ENCODE measurements around the gene PRPF40B. TPM values are rescaled to one million over a fixed set of nuclear protein-coding genes. Genes with fewer than 3 reads are reported as not detected.

The PRPF40B gene
- total and polyA plus RNA-seq, 2 of the 13 experiments (the other 11 are each of a cell fraction or from before 2014, with no cell fraction given): 5.0 to 7.8 TPM

DNA sequence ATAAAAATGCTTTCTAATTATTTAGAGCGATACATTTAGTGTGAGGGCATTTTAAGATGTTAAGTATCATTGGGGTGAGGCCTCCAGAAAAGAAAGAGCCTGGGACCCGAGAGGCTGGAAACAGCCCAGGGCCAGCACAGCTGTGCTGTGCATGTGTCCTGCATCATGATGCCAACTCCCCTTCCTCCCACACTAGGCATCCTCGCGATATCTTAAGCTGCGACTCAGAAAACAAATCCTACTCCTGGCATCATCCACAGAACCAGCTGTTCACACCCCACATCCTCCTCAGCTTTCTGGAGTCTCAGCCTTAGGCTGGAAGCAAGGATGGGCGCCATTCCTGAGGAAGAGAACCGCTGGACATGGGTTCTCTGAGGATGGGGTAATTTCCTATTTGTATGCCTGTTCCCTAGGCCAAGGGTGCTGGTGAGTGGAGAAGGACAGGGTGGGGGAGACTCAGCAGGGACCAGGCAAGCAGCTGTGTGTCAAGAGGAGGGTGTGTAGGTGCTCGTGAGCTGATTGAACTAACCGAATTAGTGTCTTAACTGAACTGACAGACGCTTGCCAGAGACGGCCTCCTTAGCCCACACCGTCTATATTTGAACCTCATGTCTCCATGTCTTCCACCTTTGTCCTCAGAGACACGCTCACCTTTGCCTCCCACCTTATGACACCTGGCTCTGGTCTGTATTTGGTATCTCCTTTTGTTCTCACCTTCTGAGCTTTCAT is 39.8 kb upstream of the PRPF40B start:
- no peak overlapping the region for H2AFZ ChIP-seq (ENCODE audit: low read length)
- BruUV-seq (replicated peaks): no TSS peak
- H3K9me3 ChIP-seq (ENCODE audit: low read length): no peaks in the 10 kb centered on the region
- DNase-seq (ENCODE audit: low spot score) (no peak), ATAC-seq (no peak), FAIRE-seq (no peak)
- POLR2A ChIA-PET: interaction anchor here (1.0 kb wide), 1 partner anchor 13 kb away, joined by 3 read pairs; no protein-coding TSS in a partner anchor
- H3K79me2 ChIP-seq (ENCODE audit: insufficient read depth, low read length): no peaks in the 10 kb centered on the region
- intact Hi-C loops (cut with micrococcal nuclease; ENCODE audit: unreplicated experiment): no loop called here
- in situ Hi-C loops (cut with HindIII; ENCODE audit: extremely low pct_ligation_motif_present, low pct_unique_long_range_greater_than_20kb): no loop called here
- 95% methylated on average over 13 of the region's 13 CpGs for WGBS (ENCODE audit: low lambda C conversion rate)
- H3K9ac ChIP-seq (ENCODE audit: insufficient read depth, low read depth, low read length): no peak overlapping the region
- no peak for TF ChIP-seq ZNF292 (CRISPR knock-in tag; IDR thresholded peaks at IDR 0.05; ENCODE audit: borderline replicate concordance, low read depth)
- TF ChIP-seq, protein P1, sequence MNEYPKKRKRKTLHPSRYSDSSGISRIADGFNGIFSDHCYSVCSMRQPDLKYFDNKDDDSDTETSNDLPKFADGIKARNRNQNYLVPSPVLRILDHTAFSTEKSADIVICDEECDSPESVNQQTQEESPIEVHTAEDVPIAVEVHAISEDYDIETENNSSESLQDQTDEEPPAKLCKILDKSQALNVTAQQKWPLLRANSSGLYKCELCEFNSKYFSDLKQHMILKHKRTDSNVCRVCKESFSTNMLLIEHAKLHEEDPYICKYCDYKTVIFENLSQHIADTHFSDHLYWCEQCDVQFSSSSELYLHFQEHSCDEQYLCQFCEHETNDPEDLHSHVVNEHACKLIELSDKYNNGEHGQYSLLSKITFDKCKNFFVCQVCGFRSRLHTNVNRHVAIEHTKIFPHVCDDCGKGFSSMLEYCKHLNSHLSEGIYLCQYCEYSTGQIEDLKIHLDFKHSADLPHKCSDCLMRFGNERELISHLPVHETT (CRISPR knock-in tag; conservative IDR thresholded peaks at IDR 0.05): no peak
- TF ChIP-seq KDM6A (CRISPR knock-in tag; IDR thresholded peaks at IDR 0.05; ENCODE audit: low read depth): no peak
- TF ChIP-seq, protein P2, sequence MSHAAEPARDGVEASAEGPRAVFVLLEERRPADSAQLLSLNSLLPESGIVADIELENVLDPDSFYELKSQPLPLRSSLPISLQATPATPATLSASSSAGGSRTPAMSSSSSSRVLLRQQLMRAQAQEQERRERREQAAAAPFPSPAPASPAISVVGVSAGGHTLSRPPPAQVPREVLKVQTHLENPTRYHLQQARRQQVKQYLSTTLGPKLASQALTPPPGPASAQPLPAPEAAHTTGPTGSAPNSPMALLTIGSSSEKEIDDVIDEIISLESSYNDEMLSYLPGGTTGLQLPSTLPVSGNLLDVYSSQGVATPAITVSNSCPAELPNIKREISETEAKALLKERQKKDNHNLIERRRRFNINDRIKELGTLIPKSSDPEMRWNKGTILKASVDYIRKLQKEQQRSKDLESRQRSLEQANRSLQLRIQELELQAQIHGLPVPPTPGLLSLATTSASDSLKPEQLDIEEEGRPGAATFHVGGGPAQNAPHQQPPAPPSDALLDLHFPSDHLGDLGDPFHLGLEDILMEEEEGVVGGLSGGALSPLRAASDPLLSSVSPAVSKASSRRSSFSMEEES (CRISPR knock-in tag; IDR thresholded peaks at IDR 0.05): no peak
- TF ChIP-seq, protein P3, sequence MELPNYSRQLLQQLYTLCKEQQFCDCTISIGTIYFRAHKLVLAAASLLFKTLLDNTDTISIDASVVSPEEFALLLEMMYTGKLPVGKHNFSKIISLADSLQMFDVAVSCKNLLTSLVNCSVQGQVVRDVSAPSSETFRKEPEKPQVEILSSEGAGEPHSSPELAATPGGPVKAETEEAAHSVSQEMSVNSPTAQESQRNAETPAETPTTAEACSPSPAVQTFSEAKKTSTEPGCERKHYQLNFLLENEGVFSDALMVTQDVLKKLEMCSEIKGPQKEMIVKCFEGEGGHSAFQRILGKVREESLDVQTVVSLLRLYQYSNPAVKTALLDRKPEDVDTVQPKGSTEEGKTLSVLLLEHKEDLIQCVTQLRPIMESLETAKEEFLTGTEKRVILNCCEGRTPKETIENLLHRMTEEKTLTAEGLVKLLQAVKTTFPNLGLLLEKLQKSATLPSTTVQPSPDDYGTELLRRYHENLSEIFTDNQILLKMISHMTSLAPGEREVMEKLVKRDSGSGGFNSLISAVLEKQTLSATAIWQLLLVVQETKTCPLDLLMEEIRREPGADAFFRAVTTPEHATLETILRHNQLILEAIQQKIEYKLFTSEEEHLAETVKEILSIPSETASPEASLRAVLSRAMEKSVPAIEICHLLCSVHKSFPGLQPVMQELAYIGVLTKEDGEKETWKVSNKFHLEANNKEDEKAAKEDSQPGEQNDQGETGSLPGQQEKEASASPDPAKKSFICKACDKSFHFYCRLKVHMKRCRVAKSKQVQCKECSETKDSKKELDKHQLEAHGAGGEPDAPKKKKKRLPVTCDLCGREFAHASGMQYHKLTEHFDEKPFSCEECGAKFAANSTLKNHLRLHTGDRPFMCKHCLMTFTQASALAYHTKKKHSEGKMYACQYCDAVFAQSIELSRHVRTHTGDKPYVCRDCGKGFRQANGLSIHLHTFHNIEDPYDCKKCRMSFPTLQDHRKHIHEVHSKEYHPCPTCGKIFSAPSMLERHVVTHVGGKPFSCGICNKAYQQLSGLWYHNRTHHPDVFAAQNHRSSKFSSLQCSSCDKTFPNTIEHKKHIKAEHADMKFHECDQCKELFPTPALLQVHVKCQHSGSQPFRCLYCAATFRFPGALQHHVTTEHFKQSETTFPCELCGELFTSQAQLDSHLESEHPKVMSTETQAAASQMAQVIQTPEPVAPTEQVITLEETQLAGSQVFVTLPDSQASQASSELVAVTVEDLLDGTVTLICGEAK (IDR thresholded peaks at IDR 0.05): no peak
- TF ChIP-seq, protein P3 (CRISPR knock-in tag; IDR thresholded peaks at IDR 0.05): no peak
- no peak for TF ChIP-seq AGO1 (IDR thresholded peaks at IDR 0.05; ENCODE audit: low read depth, low read length, poor library complexity, severe bottlenecking)
- H3K4me3 ChIP-seq (replicated peaks in 1 of 3; ENCODE audit: insufficient read depth in 1 of 3, low read depth in 2 of 3, low read length in 3 of 3): no peak overlapping the region
- peaks cover 25% of the 10 kb centered on the region for H3K4me1 ChIP-seq (ENCODE audit: insufficient read depth, low read length)
- H3K36me3 ChIP-seq (replicated peaks in 1 of 2; ENCODE audit: control insufficient read depth in 1 of 2, insufficient read depth in 2 of 2, low read length in 2 of 2): peaks cover 6 to 10% of the 10 kb centered on the region in 2 experiments; a peak in 4 of 5 replicates
- CTCF ChIA-PET (ENCODE audit: low intra/inter-chr PET ratio, low total read pairs): no interaction called here
- H3K27ac ChIP-seq (ENCODE audit: extremely low read length, insufficient read depth, low read length): no peak overlapping the region
- no peaks in the 10 kb centered on the region for H4K20me1 ChIP-seq (ENCODE audit: insufficient read depth, low read length)
- no peaks in the 10 kb centered on the region for H3K27me3 ChIP-seq (ENCODE audit: control insufficient read depth in 1 of 2, insufficient read depth in 2 of 2, low read length in 2 of 2)
- no peak overlapping the region for H3K4me2 ChIP-seq (ENCODE audit: low read depth, low read length)

All from HepG2 (cell line).